IMR-90 (cell line): Measurements from ENCODE around the gene FAM8A1. TPM values are rescaled to one million over a fixed set of nuclear protein-coding genes. Genes with fewer than 3 reads are reported as not detected.

Source experiments
- ATAC-seq: fragments of 200-7000 bp; cut with Tn5 transposase; 2 replicates; pipeline ENCODE4 v1.9.1; 2020; ENCODE audit warnings: low read depth, mild to moderate bottlenecking, moderate library complexity
- BruUV-seq: library from RNA; stranded (reverse); fragments of 400-500 nt; replicated peaks from 2 replicates; lab custom pipeline; 2021; lab: Mats Ljungman, UMichigan
- CTCF ChIA-PET: fragments of 300-600 bp; formaldehyde crosslinking; extraction: SDS; loops from one replicate; lab custom pipeline; 2021; ENCODE audit warnings: antibody characterized with exemption; lab: Yijun Ruan, JAX
- POLR2A ChIA-PET: fragments of 300-600 bp; sonication (Branson Sonifier 250); formaldehyde crosslinking; loops from one replicate; lab custom pipeline; 2022; ENCODE audit warnings: antibody characterized with exemption; ENCODE audit not compliant: unreplicated experiment; lab: Charles Lee
- DNase-seq: peaks from one replicate; pipeline ENCODE4 v3.0.0; 2013
- H2AFZ ChIP-seq: replicated peaks from 2 replicates; pipeline ENCODE3; 2013; ENCODE audit warnings: low read length, mild to moderate bottlenecking; ENCODE audit not compliant: poor library complexity
- H2AK5ac ChIP-seq: 2 replicates; pipeline ENCODE4 v1.6.1; 2013; ENCODE audit warnings: low read depth, low read length, inconsistent platforms
- H2AK9ac ChIP-seq: replicated peaks from 2 replicates; pipeline ENCODE3; 2013; ENCODE audit warnings: mild to moderate bottlenecking, low read depth, low read length, moderate library complexity; ENCODE audit not compliant: poor library complexity
- H2BK120ac ChIP-seq: 2 replicates; pipeline ENCODE4 v1.6.1; 2013; ENCODE audit warnings: low read depth, low read length, inconsistent platforms
- H2BK15ac ChIP-seq: 3 replicates; pipeline ENCODE4 v1.6.1; 2013; ENCODE audit warnings: low read depth, low read length, inconsistent platforms
- H2BK20ac ChIP-seq: 2 replicates; pipeline ENCODE4 v1.6.1; 2013; ENCODE audit warnings: low read depth, mild to moderate bottlenecking, inconsistent platforms, low read length, moderate library complexity
- H2BK5ac ChIP-seq: 2 replicates; pipeline ENCODE4 v1.6.1; 2013; ENCODE audit warnings: mild to moderate bottlenecking, low read depth, low read length, inconsistent platforms; ENCODE audit not compliant: poor library complexity, severe bottlenecking
- H3K14ac ChIP-seq: replicated peaks from 2 replicates; pipeline ENCODE4 v1.6.1; 2013; ENCODE audit warnings: low read depth, low read length, inconsistent platforms
- H3K18ac ChIP-seq: 2 replicates; pipeline ENCODE4 v1.6.1; 2013; ENCODE audit warnings: low read depth, low read length, control low read depth
- H3K23ac ChIP-seq: 2 replicates; pipeline ENCODE4 v1.6.1; 2013; ENCODE audit warnings: low read depth, low read length, inconsistent platforms
- H3K27ac ChIP-seq: 2 replicates; pipeline ENCODE4 v1.5.1; 2013; ENCODE audit warnings: mild to moderate bottlenecking, control low read depth, low read length; ENCODE audit not compliant: insufficient read depth
- H3K27me3 ChIP-seq: 2 replicates; pipeline ENCODE4 v1.6.1; 2013; ENCODE audit warnings: low read length; ENCODE audit not compliant: control insufficient read depth, insufficient read depth
- H3K36me3 ChIP-seq: 2 replicates; pipeline ENCODE4 v1.6.1; 2013; ENCODE audit warnings: low read length, mixed read lengths; ENCODE audit not compliant: control insufficient read depth, insufficient read depth
- H3K4ac ChIP-seq: 2 replicates; pipeline ENCODE4 v1.6.1; 2013; ENCODE audit warnings: low read depth, low read length, inconsistent platforms
- H3K4me1 ChIP-seq: 2 replicates; pipeline ENCODE4 v1.6.1; 2013; ENCODE audit warnings: low read length, mixed read lengths; ENCODE audit not compliant: control insufficient read depth, insufficient read depth
- H3K4me2 ChIP-seq: 2 replicates; pipeline ENCODE4 v1.6.1; 2013; ENCODE audit warnings: low read depth, mild to moderate bottlenecking, control low read depth, low read length, moderate library complexity
- H3K4me3 ChIP-seq: 2 replicates; pipeline ENCODE4 v1.5.1; 2013; ENCODE audit warnings: low read depth, mild to moderate bottlenecking, control low read depth, low read length, moderate library complexity; ENCODE audit not compliant: insufficient read depth
- H3K56ac ChIP-seq: 2 replicates; pipeline ENCODE4 v1.6.1; 2013; ENCODE audit warnings: low read length, inconsistent platforms; ENCODE audit not compliant: insufficient read depth; ENCODE audit errors: extremely low read depth
- H3K79me1 ChIP-seq, 2 experiments: 2 replicates each; pipeline ENCODE4 v1.6.1; 2013; ENCODE audit warnings: low read length in 2 of 2, inconsistent platforms in 1 of 2, low read depth in 1 of 2
- H3K9ac ChIP-seq: 2 replicates; pipeline ENCODE4 v1.6.1; 2013; ENCODE audit warnings: low read depth, low read length, control low read depth
- H3K9me1 ChIP-seq: 2 replicates; pipeline ENCODE4 v1.6.1; 2013; ENCODE audit warnings: low read length, inconsistent platforms; ENCODE audit not compliant: insufficient read depth
- H3K9me3 ChIP-seq: 2 replicates; pipeline ENCODE4 v1.6.1; 2013; ENCODE audit warnings: low read length; ENCODE audit not compliant: control insufficient read depth, insufficient read depth
- H4K20me1 ChIP-seq: 2 replicates; pipeline ENCODE4 v1.6.1; 2013; ENCODE audit warnings: low read length, inconsistent platforms; ENCODE audit not compliant: insufficient read depth
- H4K5ac ChIP-seq: 2 replicates; pipeline ENCODE4 v1.6.1; 2013; ENCODE audit warnings: mild to moderate bottlenecking, low read depth, low read length, control low read depth
- H4K8ac ChIP-seq, 2 experiments: 2 replicates each; pipeline ENCODE4 v1.6.1; 2013; ENCODE audit warnings: low read depth in 2 of 2, low read length in 2 of 2, control low read depth in 1 of 2, inconsistent platforms in 1 of 2
- H4K91ac ChIP-seq: 2 replicates; pipeline ENCODE4 v1.6.1; 2013; ENCODE audit warnings: low read depth, low read length, inconsistent platforms; ENCODE audit not compliant: insufficient read depth
- CEBPB ChIP-seq: IDR thresholded peaks from 2 replicates; pipeline ENCODE4 v1.6.1; 2012; ENCODE audit warnings: low read depth, low read length, improper control_type of control experiment
- CTCF ChIP-seq: conservative IDR thresholded peaks from 2 replicates; pipeline ENCODE4 v1.5.1; 2012; ENCODE audit warnings: mild to moderate bottlenecking, low read depth, low read length, improper control_type of control experiment
- FOS ChIP-seq: fragments of 150-350 bp; IDR thresholded peaks from 2 replicates; pipeline ENCODE4 v1.6.1; 2016; ENCODE audit warnings: low read depth, low read length
- MAFK ChIP-seq: IDR thresholded peaks from 2 replicates; pipeline ENCODE4 v1.6.1; 2012; ENCODE audit warnings: low read depth, low read length, improper control_type of control experiment
- MXI1 ChIP-seq: IDR thresholded peaks from 2 replicates; pipeline ENCODE4 v1.6.1; 2012; ENCODE audit warnings: low read depth, mild to moderate bottlenecking, low read length, moderate library complexity, borderline replicate concordance
- RAD21 ChIP-seq: IDR thresholded peaks from 2 replicates; pipeline ENCODE4 v1.6.1; 2012; ENCODE audit warnings: low read length, improper control_type of control experiment
- RCOR1 ChIP-seq: IDR thresholded peaks from 2 replicates; pipeline ENCODE4 v1.6.1; 2012; ENCODE audit warnings: mild to moderate bottlenecking, low read length, improper control_type of control experiment; ENCODE audit not compliant: insufficient replicate concordance
- RFX5 ChIP-seq: IDR thresholded peaks from 2 replicates; pipeline ENCODE4 v1.8.0; 2012; ENCODE audit warnings: low read depth, mild to moderate bottlenecking, low read length, moderate library complexity
- WGBS, 2 experiments: methylation state at CpG; one replicate each; pipeline versions ENCODE4 v1.1.5 to v1.1.7; 2013; ENCODE audit warnings: missing lambda C conversion rate in 2 of 2; ENCODE audit not compliant: insufficient read length in 1 of 2; ENCODE audit errors: extremely low coverage in 2 of 2; 5-methylcytosine and 5-hydroxymethylcytosine counted together
- dilution Hi-C: fragments of 300-500 bp; cut with HindIII; formaldehyde crosslinking; loops from one replicate; pipeline ENCODE4 v1.14.3; 2018; ENCODE audit warnings: low sequenced_read_pairs; ENCODE audit not compliant: unreplicated experiment
- in situ Hi-C: fragments of 300-500 bp; cut with MboI; formaldehyde crosslinking; loops from 3 replicates; pipeline ENCODE4 v1.14.3; 2019; ENCODE audit warnings: low sequenced_read_pairs, inconsistent platforms, mixed read lengths
- intact Hi-C: fragments of 100-400 bp; cut with micrococcal nuclease; formaldehyde crosslinking; loops from 2 replicates; pipeline ENCODE4 v1.10.0; 2022
- polyA plus RNA-seq, 3 experiments: library from polyadenylated mRNA; depleted of rRNA; stranded (reverse); fragments of >200 nt; gene quantifications; 2 replicates each; pipeline ENCODE4 v1.2.3, GENCODE V29; 2012; ENCODE audit warnings: low replicate concordance in 1 of 3
- total RNA-seq: library from RNA; depleted of rRNA; stranded (reverse); fragments of >200 nt; gene quantifications from 2 replicates; pipeline ENCODE4 v1.2.3, GENCODE V29; 2012

FAM8A1 gene
- total and polyA plus RNA-seq, 2 of the 4 experiments (the other 2 are of a cell fraction), result 8.1 to 8.2 TPM

DNA sequence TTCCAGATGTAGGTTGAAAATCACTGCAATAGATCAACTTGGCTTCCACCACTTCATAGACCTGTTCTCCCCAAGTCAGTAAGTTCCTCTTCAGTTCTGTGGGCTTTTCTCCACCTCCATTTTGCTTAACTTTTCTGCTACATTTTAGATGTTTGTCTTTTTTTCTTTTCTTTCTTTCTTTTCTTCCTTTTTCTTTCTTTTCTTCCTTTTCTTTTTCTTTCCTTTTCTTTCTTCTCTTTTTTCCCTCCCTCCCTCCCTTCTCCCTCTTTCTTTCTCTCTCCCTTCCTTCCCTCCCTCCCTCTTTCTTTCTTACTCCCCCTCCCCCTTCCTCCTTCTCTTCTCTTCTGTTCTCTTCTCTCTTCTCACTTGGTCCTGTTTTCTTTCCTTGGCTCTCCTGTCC, 6.9 kb upstream of the FAM8A1 start (continued):
- TF ChIP-seq RCOR1 (no peak), FOS (no peak), RFX5 (no peak)

GRCh38 chr6:17596085-17596484, 4.0 kb upstream of the FAM8A1 start:
- intact Hi-C loops (no loop called here), in situ Hi-C loops (no loop called here), dilution Hi-C loops (no loop called here)
- POLR2A ChIA-PET, result no interaction called here
- Histone ChIP-seq H4K20me1 (0 out of 2 replicates have a peak, but pooled peaks cover under 1% of the 10 kb centered on the region), H2BK20ac (no peak overlapping the region), H2BK15ac (no peak overlapping the region), H2AK9ac (no peak overlapping the region), H4K91ac (no peak overlapping the region), H3K4me3 (no peak overlapping the region), H3K9me1 (no peaks in the 10 kb centered on the region), H3K9me3 (no peaks in the 10 kb centered on the region), H3K27ac (no peak overlapping the region), H3K14ac (no peak overlapping the region), H3K36me3 (no peaks in the 10 kb centered on the region), H2BK120ac (no peak overlapping the region), H3K56ac (no peak overlapping the region), H3K23ac (no peak overlapping the region), H3K79me1 (peaks cover 2 to 3% of the 10 kb centered on the region in 2 experiments; a peak in 3 of 4 replicates), H3K9ac (no peak overlapping the region), H3K4me2 (no peak overlapping the region), H2AK5ac (no peak overlapping the region), H2AFZ (no peak overlapping the region), H4K5ac (no peak overlapping the region), H3K18ac (no peak overlapping the region), H3K4ac (no peak overlapping the region), H2BK5ac (no peak overlapping the region), H3K27me3 (no peaks in the 10 kb centered on the region), H3K4me1 (peaks cover 2% of the 10 kb centered on the region; the same call in 1 of the 2 replicates), H4K8ac (no peak overlapping the region)
- CTCF ChIA-PET, result interaction anchor here (1.0 kb wide), 1 partner anchor 12 kb away, joined by 4 read pairs; no protein-coding TSS in a partner anchor
- no peak for TF ChIP-seq RCOR1
- TF ChIP-seq CEBPB, result peak; percentile 68
- no peak for TF ChIP-seq CTCF
- TF ChIP-seq MXI1, result no peak
- no peak for TF ChIP-seq RAD21
- TF ChIP-seq MAFK, result no peak
- no TSS peak for BruUV-seq
- ATAC-seq, result no peak
- no CpG with 5 or more reads among the region's 3 CpGs for WGBS, 2 experiments
- no peak for DNase-seq
